Mononuclear cell (primary cell): ENCODE results near the gene ABCC12. TPM values are rescaled to one million over a fixed set of nuclear protein-coding genes. Genes with fewer than 3 reads are reported as not detected.
"Not testable (repeated sequence)": the region's sequence is repeated elsewhere in the genome, so short reads cannot be mapped to it uniquely, and the experiment has no call there.

Experiments used
- H3K27me3 ChIP-seq: 2 replicates; pipeline ENCODE4 v1.6.0; 2011; ENCODE audit warnings: low read length, control low read depth; ENCODE audit not compliant: insufficient read depth
- H3K4me1 ChIP-seq: 2 replicates; pipeline ENCODE4 v1.5.1; 2011; ENCODE audit warnings: mild to moderate bottlenecking, low read length, control low read depth; ENCODE audit not compliant: insufficient read depth
- H3K4me3 ChIP-seq: 2 replicates; pipeline ENCODE4 v1.5.1; 2011; ENCODE audit warnings: mild to moderate bottlenecking, low read length, moderate library complexity
- H3K9me3 ChIP-seq: 2 replicates; pipeline ENCODE4 v1.5.1; 2011; ENCODE audit warnings: low read depth, mild to moderate bottlenecking, control low read depth, low read length
- total RNA-seq: library from RNA; depleted of rRNA; stranded (reverse); fragments of >200 nt; gene quantifications from one replicate; pipeline ENCODE4 v1.2.3, GENCODE V29; 2012

Gene ABCC12
- total RNA-seq, 1 donor, result not detected

DNA sequence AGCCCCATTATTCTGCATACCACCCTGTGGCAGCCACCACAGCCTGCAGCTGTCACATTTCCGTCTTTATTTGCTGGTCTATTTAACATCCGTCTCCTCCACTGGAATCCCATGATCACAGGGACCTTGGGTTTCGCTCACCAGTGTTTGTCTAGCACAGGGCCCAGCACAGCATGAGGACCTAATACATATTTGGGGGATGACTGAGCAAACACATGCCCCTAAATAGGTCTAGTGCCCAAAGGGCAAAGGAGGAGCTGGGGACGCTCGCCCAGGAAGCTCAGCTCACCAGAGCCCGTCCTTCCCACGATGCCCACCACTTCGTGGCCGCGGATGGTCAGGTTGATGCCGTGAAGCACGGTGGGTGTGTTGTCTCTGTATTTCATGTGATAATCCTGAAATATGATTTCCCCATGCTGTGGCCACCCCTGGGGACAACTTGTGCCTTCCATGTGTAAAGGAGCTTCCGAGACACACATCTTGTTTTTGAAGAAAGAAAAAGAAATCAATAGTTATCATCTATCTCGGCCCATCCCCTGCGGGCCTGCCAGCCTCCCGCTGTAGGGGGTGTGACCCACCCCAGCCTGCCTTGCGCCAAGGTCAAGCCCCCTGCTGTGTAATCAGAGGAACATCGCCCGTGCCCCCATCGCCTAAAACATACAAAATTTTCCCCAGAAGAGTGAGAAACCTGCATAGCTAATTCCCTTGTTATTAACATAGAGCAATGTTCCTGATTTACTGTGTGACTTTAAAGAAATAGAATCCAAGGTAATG is 21.0 kb upstream of the ABCC12 start:
- Histone ChIP-seq H3K4me1 (no peaks in the 10 kb centered on the region), H3K27me3 (no peaks in the 10 kb centered on the region), H3K9me3 (no peaks in the 10 kb centered on the region), H3K4me3 (no peak overlapping the region)

DNA sequence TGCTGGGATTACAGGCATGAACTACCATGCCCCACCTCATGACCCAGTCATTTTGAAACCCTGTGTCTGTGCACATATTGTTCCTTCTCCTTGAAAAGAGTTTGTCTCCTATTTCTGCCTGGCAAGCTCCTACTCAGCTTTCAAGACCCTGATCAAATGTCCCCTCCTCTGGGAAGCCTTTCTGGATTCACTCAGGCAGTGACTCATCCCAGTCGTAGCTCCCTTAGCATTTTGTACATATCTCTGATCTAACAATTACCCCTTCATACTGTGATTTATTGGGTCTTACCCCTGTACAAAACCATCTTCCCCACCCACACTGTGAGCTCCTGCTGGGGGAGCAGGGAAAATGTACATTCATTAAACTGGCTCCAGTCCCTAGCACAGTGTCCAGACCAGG is 18.1 kb upstream of the ABCC12 start:
- Histone ChIP-seq H3K4me3 (no peak overlapping the region), H3K9me3 (no peaks in the 10 kb centered on the region), H3K27me3 (no peaks in the 10 kb centered on the region), H3K4me1 (no peaks in the 10 kb centered on the region)

DNA sequence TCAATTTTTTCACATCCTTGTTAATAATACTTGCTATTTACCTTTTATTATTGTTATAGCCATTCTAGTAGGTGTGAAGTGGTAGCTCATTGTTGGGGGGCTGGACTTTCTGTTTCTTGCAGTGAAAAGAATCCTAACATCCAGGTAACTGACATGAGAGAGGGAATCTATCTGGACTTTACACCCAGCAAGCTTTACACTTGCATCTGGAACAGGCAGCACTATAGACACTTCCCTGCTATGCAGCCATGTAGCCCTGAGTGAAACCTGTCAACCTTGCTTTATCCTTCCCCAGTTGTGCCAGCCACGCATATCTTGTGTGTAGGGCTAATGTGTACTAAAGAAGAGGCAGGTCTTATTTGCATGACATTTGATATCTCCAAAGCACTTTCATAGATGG is 16.9 kb upstream of the ABCC12 start:
- Histone ChIP-seq H3K4me3 (no peak overlapping the region), H3K27me3 (no peaks in the 10 kb centered on the region), H3K9me3 (no peaks in the 10 kb centered on the region)

DNA sequence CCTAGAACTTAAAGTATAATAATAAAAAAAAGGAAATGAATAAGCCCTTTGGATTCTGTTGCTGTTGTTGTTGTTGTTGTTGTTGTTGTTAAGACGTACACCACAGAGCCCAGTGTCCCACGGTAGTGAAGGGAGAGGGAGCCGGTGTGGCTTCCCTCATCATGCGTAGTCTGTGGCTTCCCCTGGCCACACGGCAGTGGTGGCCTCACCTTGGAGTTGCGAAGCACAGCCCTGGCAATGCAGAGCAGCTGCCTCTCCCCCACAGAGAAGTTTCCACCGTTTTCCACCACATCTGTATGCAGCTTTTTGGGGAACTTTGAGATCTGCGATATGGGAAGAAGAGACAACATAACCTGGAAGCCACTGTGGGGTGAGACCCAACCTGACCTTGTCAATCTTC is 14.1 kb upstream of the ABCC12 start:
- H3K4me1 ChIP-seq, result peaks cover 22% of the 10 kb centered on the region
- no peak overlapping the region for H3K4me3 ChIP-seq
- H3K9me3 ChIP-seq, result no peaks in the 10 kb centered on the region
- no peaks in the 10 kb centered on the region for H3K27me3 ChIP-seq

More for the DNA sequence above, 16.9 kb upstream of the ABCC12 start:
- H3K4me1 ChIP-seq, result peaks cover 10% of the 10 kb centered on the region

DNA sequence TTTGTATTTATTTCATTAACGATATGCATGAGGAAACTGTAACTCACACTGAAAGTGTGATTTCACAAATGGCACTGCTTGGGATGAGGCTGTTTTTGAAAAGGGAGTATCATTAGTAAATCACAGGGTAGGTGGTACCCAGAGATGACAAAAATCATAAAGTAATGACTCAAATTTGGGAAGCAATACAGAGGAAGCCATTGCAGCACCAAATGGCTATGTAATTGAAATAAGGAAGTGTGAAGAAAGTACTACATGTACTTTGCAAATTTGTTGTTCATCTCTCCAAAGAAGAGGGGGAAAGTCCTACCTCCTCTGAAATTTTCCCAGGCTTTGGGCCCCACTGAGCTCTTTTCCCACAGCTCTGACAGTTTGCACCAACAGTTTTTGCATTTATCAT is 12.3 kb upstream of the ABCC12 start:
- Histone ChIP-seq H3K9me3 (no peaks in the 10 kb centered on the region), H3K4me3 (no peak overlapping the region), H3K27me3 (no peaks in the 10 kb centered on the region), H3K4me1 (peaks cover 24% of the 10 kb centered on the region)

DNA sequence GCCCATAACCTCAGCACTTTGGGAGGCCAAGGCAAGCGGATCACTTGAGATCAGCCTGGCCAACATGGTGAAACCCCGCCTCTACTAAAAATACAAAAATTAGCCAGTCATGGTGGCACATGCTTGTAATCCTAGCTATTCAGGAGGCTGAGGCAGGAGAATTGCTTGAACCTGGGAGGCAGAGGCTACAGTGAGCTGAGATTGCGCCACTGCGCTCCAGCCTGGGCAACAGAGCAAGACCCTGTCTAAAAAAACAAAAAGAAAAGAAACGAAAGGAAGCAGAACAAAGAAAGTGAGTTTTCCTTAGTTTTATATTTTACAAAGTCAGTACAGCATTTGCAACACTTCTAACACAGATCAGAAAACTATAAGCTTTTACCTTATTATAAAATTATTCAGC is 10.8 kb upstream of the ABCC12 start:
- H3K9me3 ChIP-seq, H3K27me3 ChIP-seq, H3K4me3 ChIP-seq: not testable (repeated sequence)
- peaks cover 24% of the 10 kb centered on the region for H3K4me1 ChIP-seq

DNA sequence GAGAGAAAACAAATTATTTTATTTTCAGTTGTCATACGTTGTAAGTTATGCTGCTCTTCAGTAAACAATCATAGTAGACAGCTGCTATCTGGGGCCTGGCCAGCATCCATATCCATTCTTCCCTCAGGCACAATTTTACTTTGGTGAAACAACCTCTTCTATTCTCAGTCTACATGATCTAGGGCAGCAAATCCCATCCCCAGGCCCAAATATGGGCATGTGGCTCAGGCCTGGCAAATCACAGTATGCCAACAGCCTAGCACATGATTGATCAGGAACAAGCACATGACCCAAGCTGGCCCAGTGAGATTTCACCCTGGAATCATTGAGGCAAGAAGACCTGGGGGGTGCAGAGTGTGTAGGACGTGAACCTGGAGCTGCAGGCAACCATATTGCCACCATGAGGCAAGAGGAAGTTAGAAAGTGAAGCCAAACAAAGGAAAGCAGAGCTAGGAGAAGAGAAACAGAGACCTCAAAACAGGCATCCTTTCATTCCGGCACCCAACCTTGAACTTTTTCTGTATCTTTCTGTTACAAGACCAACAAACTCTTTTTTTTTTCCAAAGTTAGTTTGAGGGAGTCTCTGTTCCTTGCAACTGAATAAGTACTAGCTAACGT is 10.3 kb upstream of the ABCC12 start:
- H3K27me3 ChIP-seq, result no peaks in the 10 kb centered on the region
- no peak overlapping the region for H3K4me3 ChIP-seq
- H3K9me3 ChIP-seq, result no peaks in the 10 kb centered on the region
- peaks cover 24% of the 10 kb centered on the region for H3K4me1 ChIP-seq

DNA sequence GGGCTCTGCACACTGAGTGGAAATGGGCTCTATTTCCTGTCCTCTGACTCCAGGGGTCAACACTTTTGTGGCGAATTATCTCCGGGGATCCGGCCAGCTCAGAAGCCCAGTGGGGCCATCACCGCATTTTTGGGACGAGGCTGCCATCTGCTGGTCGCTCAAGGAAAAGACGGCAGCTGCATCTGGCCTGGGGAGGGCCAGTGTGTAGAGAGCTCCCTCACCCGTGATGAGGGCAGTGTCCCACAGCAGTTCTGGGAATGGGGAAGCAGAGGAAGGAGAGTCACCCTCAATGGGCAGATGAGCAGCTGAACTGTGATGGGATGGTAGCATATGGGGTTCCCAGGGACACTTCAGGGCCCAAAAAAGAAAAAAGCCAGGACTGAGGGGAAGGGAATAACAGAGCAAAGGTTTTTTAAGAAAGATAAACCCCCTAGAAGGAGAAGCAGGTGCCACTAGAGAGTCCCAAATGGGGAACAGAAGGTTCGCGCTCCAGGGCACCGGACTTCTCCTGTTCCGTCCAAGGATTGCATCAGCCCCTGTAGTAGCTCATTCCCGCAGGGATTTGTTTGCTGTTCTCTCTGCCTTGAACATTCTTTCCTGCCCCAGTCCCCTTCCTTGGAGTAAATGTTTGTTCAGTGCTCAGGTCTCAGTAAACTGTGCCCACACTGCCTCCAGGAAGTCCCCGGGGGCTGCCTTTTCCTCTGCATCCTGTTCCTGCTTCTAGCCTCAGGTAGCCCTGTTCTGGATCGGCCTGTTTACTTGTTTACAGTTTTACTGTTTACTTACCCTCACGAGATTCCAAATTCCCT is 9.3 kb upstream of the ABCC12 start:
- Histone ChIP-seq H3K4me1 (peaks cover 24% of the 10 kb centered on the region), H3K9me3 (no peaks in the 10 kb centered on the region), H3K27me3 (no peaks in the 10 kb centered on the region), H3K4me3 (no peak overlapping the region)

DNA sequence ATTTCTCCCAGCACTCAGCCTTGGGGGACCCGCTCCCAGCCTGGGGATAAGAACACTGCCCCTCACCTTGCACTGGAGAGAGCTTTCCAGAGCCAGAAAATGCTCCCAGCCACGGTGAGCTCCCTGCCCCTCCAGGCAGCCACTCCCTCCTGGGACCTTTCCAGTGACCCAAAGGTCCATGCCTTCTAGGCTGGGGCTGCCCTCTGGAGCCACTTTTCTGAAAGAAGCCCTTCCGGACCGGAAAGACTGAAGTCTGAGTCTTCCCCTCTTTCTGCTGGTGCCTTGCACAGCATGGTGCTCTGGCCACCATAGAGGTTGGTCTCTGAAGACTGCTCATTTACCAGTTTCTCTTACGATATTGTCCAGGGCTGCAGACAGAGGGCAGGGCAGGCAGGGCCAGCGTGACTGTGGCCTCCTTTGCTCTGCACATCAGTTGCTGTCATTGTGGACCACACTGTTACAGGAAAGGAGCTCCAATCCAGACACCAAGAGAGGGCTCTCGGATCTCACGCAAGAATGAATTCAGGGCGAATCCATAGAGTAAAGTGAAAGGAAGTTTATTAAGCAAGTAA is 7.1 kb upstream of the ABCC12 start:
- no peaks in the 10 kb centered on the region for H3K9me3 ChIP-seq
- no peak overlapping the region for H3K4me3 ChIP-seq
- H3K27me3 ChIP-seq, result no peaks in the 10 kb centered on the region
- H3K4me1 ChIP-seq, result peaks cover 17% of the 10 kb centered on the region

DNA sequence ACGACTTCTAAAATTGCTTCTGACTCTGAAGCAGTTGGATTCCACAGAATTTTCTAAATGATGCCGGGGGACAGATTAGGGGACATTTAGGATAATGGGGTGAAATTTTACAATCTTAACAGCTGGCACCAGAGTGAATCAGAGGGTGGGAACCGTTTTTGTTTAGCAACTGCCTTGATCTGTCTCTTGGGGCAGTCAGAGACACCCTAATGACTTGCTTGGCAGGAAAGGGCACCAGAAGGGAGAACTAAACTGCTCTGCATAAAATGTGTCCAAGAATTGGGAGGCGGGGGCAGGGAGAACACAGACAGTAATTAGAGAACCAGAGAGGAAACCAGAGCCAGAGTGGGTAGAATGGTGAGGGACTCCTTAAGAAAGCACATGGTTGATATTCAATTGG is 6.1 kb upstream of the ABCC12 start:
- Histone ChIP-seq H3K27me3 (no peaks in the 10 kb centered on the region), H3K4me1 (peaks cover 9% of the 10 kb centered on the region), H3K9me3 (no peaks in the 10 kb centered on the region), H3K4me3 (no peak overlapping the region)

DNA sequence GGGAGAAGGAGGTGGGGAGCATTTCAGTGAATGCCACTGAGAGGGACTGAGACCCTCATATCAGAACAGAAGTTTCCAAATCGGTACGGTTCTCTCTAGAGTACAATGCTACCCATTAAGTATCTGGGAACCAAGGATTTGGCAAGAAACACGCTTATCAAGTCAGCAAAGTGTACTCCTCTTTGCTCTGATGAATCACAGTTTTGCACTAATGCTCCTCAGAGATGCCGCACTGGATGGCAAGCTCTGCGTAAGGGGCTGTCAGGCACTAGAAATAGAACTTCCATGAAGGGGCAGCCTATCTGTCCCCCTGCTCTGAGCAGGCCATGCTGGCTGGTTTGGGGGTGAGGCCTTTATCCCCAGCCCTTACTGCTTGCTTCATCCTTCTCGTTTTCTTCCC is 4.8 kb upstream of the ABCC12 start:
- H3K27me3 ChIP-seq, result no peaks in the 10 kb centered on the region
- no peaks in the 10 kb centered on the region for H3K9me3 ChIP-seq
- H3K4me1 ChIP-seq, result peaks cover 9% of the 10 kb centered on the region
- no peak overlapping the region for H3K4me3 ChIP-seq

DNA sequence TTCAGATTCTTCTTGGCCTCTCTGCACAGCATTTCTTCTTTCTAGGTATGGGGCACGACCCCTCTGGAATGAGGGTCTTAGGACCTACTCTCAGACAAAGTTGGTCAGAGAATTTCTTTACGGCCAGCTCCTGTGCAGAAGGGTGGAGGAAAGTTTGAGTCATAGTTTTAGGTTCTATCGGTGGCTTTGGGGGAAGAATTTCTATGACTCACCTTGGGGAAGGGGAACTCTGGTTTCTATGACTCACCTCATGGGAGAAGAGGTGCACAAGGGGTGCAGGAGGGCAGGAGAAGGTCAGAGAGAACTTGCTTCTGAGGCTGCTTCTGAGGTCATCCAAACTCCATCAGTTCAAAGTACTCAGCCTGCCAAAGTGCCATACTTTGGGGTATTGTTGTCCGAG is 2.5 kb upstream of the ABCC12 start:
- H3K4me3 ChIP-seq, result no peak overlapping the region
- H3K9me3 ChIP-seq, result no peaks in the 10 kb centered on the region
- no peaks in the 10 kb centered on the region for H3K27me3 ChIP-seq
- no peaks in the 10 kb centered on the region for H3K4me1 ChIP-seq

DNA sequence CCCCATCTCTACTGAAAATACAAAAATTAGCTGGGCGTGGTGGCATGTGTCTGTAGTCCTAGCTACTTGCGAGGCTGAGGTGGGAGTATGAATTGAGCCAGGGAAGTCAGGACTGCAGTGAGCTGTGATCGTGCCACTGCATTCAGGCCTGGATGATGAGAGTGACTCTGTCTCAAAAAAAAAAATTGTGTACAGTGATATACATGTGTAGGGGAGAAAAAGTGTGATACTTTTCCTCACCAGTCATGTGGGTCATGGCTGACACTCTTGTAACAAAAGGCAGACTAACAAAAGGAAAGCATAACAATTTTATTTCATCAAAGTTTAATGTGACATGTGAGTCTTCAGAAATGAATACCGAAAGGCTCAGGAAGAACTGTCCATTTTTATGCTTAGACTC is 2.0 kb upstream of the ABCC12 start:
- no peaks in the 10 kb centered on the region for H3K27me3 ChIP-seq
- no peaks in the 10 kb centered on the region for H3K4me1 ChIP-seq
- H3K9me3 ChIP-seq, result no peaks in the 10 kb centered on the region
- no peak overlapping the region for H3K4me3 ChIP-seq

DNA sequence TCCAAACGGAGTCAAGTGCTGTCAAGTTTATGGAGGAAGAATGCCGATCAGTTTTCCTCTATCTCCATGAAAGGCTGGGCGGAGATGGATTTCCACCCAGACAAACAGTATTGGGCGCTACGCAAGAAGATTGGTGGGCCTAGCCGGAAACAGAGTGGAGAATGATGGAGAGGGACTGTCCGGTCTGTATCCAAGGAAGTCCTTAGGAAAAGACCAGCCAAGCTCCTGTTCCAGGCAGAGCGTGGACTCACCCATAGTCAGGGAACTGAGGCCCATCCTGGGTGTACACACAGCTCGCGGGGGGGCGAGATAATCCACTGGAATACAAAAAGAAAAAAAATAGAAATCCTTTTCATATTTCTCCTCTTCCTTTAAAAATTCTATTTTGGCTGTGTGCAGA is 1.5 kb upstream of the ABCC12 start:
- Histone ChIP-seq H3K9me3 (no peaks in the 10 kb centered on the region), H3K4me3 (no peak overlapping the region), H3K4me1 (no peaks in the 10 kb centered on the region), H3K27me3 (no peaks in the 10 kb centered on the region)

DNA sequence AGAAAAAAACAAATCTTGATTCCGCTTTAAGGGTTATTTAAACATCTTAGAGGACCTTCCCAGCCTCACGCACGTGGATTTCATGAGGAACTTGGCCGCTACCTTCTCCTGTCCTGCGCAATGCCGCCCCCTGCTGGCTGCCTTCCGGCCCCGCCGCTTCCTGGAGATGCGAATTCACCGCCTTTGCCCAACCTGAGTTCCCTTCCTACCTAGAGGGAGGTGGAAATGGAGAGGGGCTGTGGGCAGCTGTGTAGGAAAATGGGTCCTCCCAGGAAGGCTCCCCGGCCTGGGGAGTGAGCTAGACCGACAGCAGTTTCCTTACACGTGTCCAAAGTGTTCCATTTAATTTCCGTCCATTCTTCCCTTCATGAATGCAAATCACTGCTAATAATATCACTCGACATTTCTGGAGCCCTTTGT is 1.0 kb upstream of the ABCC12 start:
- no peaks in the 10 kb centered on the region for H3K27me3 ChIP-seq
- no peak overlapping the region for H3K4me3 ChIP-seq
- no peaks in the 10 kb centered on the region for H3K4me1 ChIP-seq
- no peaks in the 10 kb centered on the region for H3K9me3 ChIP-seq
